Cardiac muscle cell (in vitro differentiated cells and primary cell): ENCODE data around the gene PKHD1. TPM values are rescaled to one million over a fixed set of nuclear protein-coding genes. Genes with fewer than 3 reads are reported as not detected.

Experiments used
- DNase-seq, 2 donors: peaks; one replicate each; pipeline versions ENCODE4 v3.0.0 to v3.0.0-alpha.2; 2010 to 2017; ENCODE audit warnings: low read depth in 1 of 2, low spot score in 1 of 2
- H3K27ac ChIP-seq: fragments of 200-600 bp; sonication (generic); 2 replicates; pipeline ENCODE4 v1.5.1; 2016
- H3K27me3 ChIP-seq: fragments of 200-600 bp; sonication (generic); 2 replicates; pipeline ENCODE4 v1.6.0; 2016; ENCODE audit warnings: control low read depth
- H3K36me3 ChIP-seq: fragments of 200-600 bp; sonication (generic); 2 replicates; pipeline ENCODE4 v1.5.1; 2016; ENCODE audit warnings: control low read depth
- H3K4me1 ChIP-seq: fragments of 200-600 bp; sonication (generic); 2 replicates; pipeline ENCODE4 v1.8.1; 2017; ENCODE audit warnings: low read depth, mild to moderate bottlenecking, mixed run types
- H3K4me3 ChIP-seq: fragments of 200-600 bp; sonication (generic); 2 replicates; pipeline ENCODE4 v1.5.1; 2016; ENCODE audit warnings: mild to moderate bottlenecking
- H3K9me3 ChIP-seq: fragments of 200-600 bp; sonication (generic); 2 replicates; pipeline ENCODE4 v1.5.1; 2017; ENCODE audit warnings: low read depth, mild to moderate bottlenecking, control low read depth
- polyA plus RNA-seq: library from polyadenylated mRNA; unstranded; fragments of >200 nt; fragmentation: Nextera tagmentation; extraction: Ambion mirVana; gene quantifications from 2 replicates; pipeline ENCODE4 v1.2.1, GENCODE V29; 2016
- total RNA-seq: library from RNA; depleted of rRNA; stranded (reverse); fragments of >200 nt; gene quantifications from 2 replicates; pipeline ENCODE4 v1.2.3, GENCODE V29; 2016
- TF ChIP-seq, protein P1 (sequence below): IDR thresholded peaks from 2 replicates; pipeline ENCODE4 v1.5.1; 2012; ENCODE audit warnings: low read depth, mild to moderate bottlenecking, low read length

The PKHD1 gene
- total and polyA plus RNA-seq, 2 experiments from 2014 or later = not detected

DNA sequence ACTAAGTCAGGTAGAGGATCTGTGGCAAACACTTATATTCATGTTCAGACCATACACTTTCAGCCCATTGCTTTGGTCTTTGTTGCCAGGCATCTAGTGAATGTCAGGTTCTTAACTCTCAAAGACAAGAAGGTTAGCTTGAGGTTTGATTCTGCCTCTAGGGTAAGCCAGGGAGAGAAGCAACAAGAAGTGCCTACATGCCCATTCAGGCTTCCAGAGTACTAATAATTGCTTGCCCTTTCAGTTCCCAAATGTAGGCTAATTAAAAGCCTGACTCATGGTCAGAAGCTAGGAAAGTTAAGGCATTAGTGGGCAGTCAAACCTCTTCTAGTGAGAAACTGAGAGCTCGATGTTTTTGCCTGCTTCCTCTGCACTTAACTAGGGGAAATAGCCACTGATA is 492.4 kb downstream of the PKHD1 start:
- H3K4me3 ChIP-seq = no peak overlapping the region
- H3K4me1 ChIP-seq = no peaks in the 10 kb centered on the region
- no peaks in the 10 kb centered on the region for H3K27me3 ChIP-seq
- no peaks in the 10 kb centered on the region for H3K36me3 ChIP-seq
- DNase-seq = no peak
- H3K27ac ChIP-seq = no peak overlapping the region
- TF ChIP-seq, protein P1, sequence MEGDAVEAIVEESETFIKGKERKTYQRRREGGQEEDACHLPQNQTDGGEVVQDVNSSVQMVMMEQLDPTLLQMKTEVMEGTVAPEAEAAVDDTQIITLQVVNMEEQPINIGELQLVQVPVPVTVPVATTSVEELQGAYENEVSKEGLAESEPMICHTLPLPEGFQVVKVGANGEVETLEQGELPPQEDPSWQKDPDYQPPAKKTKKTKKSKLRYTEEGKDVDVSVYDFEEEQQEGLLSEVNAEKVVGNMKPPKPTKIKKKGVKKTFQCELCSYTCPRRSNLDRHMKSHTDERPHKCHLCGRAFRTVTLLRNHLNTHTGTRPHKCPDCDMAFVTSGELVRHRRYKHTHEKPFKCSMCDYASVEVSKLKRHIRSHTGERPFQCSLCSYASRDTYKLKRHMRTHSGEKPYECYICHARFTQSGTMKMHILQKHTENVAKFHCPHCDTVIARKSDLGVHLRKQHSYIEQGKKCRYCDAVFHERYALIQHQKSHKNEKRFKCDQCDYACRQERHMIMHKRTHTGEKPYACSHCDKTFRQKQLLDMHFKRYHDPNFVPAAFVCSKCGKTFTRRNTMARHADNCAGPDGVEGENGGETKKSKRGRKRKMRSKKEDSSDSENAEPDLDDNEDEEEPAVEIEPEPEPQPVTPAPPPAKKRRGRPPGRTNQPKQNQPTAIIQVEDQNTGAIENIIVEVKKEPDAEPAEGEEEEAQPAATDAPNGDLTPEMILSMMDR = no peak
- no peaks in the 10 kb centered on the region for H3K9me3 ChIP-seq

DNA sequence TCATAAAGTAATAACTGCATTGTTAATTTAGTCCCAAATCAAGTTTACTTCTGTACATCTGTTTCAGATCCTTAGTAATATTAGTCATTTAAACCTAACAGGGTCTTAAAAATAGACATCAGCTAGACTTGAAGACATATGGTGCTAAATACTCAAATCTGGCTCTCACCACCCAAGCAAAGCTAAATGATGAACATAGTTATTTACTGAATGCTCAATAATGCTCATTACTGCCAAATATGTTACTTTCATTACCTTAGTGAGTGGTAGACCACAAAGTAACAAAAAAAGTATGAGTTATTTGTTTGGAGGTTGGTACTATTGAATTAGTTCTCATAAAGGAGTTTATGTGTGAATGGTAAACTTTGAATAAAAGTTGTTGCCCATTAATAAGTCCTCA is 502.1 kb downstream of the PKHD1 start:
- Histone ChIP-seq H3K9me3 (no peaks in the 10 kb centered on the region), H3K4me3 (no peak overlapping the region), H3K4me1 (no peaks in the 10 kb centered on the region), H3K36me3 (no peaks in the 10 kb centered on the region), H3K27me3 (no peaks in the 10 kb centered on the region), H3K27ac (no peak overlapping the region)
- no peak for DNase-seq
- TF ChIP-seq, protein P1 = no peak

DNA sequence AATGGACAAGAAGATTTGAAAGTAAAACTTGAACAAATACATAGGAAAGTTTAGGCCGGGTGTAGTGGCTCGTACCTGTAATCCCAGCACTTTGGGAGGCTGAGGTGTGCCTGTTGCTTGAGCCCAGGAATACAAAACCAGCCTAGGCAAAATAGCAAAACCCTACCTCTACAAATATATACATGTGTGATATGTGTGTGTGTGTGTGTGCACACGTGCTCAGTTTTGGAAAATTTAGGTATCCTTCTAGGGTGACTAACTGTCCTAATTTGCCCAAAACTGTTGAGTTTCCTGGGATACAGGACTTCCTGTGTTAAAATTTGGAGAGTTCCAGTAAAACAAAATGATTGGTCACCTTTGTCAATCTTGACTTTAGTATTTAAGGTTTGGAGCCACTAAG is 503.2 kb downstream of the PKHD1 start:
- TF ChIP-seq, protein P1 = no peak
- Histone ChIP-seq H3K4me3 (no peak overlapping the region), H3K36me3 (no peaks in the 10 kb centered on the region), H3K4me1 (no peaks in the 10 kb centered on the region), H3K27me3 (no peaks in the 10 kb centered on the region), H3K27ac (no peak overlapping the region), H3K9me3 (no peaks in the 10 kb centered on the region)
- no peak for DNase-seq

DNA sequence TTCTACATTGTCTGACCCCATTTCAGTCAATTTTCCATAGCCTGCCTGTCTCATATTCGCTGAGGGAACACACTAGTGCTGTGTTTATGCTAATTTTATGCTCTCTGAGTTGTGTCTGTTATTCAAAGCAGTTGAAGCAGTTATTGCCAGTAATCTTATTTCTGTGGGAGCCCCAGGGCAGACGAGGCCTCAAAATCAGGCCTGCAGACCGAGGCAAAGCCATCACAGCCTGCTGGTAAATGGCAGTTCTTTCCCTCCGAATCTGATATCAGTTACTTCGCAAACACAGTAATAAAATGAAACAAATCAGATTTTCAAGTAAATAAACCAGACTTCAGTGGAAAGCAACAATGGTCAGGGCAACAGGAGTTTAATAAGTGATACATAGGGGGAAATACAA is 508.4 kb downstream of the PKHD1 start:
- DNase-seq = no peak
- Histone ChIP-seq H3K9me3 (no peaks in the 10 kb centered on the region), H3K4me1 (no peaks in the 10 kb centered on the region), H3K4me3 (no peak overlapping the region), H3K36me3 (no peaks in the 10 kb centered on the region), H3K27ac (no peak overlapping the region), H3K27me3 (no peaks in the 10 kb centered on the region)
- TF ChIP-seq, protein P1 = no peak

DNA sequence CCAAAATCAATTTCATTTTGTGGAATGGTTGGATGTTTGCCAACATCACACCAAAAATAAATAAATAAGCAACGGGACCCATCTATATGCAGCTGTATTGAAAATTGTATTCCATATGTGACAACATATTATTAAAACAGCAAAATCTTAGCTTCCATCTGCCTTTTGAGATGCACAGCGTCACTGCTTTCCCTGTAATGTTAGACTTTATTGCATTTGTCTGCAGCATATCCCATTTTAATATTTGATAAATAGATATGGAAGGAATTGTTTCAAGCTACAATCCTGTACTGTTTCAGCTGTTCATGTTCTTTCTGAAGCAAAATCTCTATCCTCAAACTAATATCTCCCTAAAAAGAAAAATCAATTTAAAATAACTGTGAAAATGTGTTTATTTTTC is 509.1 kb downstream of the PKHD1 start:
- TF ChIP-seq, protein P1 = no peak
- H3K27ac ChIP-seq = no peak overlapping the region
- H3K27me3 ChIP-seq = no peaks in the 10 kb centered on the region
- no peak overlapping the region for H3K4me3 ChIP-seq
- no peak for DNase-seq
- no peaks in the 10 kb centered on the region for H3K9me3 ChIP-seq
- no peaks in the 10 kb centered on the region for H3K4me1 ChIP-seq
- no peaks in the 10 kb centered on the region for H3K36me3 ChIP-seq

DNA sequence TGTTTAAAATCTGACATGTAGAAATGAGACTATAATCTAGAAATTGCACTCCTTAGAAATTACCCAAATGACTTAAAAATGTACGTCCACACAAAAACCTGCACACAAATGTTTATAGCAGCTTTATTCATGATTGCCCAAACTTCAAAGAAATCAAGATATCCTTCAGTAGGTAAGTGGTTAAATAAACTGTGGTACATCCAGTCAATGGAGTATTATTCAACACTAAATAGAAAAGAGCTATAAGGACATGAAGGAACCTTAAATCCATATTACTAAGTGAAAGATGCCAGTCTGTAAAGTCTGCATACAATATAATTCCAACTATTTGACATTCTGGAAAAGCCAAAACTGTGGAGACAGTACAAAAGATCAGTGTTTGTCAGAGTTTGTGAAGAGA is 513.4 kb downstream of the PKHD1 start:
- Histone ChIP-seq H3K27ac (no peak overlapping the region), H3K36me3 (no peaks in the 10 kb centered on the region), H3K4me1 (no peaks in the 10 kb centered on the region), H3K4me3 (no peak overlapping the region), H3K27me3 (no peaks in the 10 kb centered on the region), H3K9me3 (no peaks in the 10 kb centered on the region)
- TF ChIP-seq, protein P1 = no peak
- DNase-seq = no peak
